Liver (tissue), 9 donors: ENCODE data around the gene ARHGAP40. TPM values are rescaled to one million over a fixed set of nuclear protein-coding genes. Genes with fewer than 3 reads are reported as not detected.
"Not testable (repeated sequence)": the region's sequence is repeated elsewhere in the genome, so short reads cannot be mapped to it uniquely, and the experiment has no call there.

Experiments used
- DNase-seq: peaks from one replicate; pipeline ENCODE4 v3.0.0-alpha.2; 2017; ENCODE audit warnings: low spot score
- H3K27ac ChIP-seq, 2 donors: one replicate each; pipeline ENCODE4 v1.7.0; 2013; ENCODE audit warnings: inconsistent platforms in 2 of 2, low read length in 2 of 2, control low read depth in 1 of 2, low read depth in 1 of 2, mild to moderate bottlenecking in 1 of 2
- H3K27me3 ChIP-seq, 4 donors: one replicate each; pipeline versions ENCODE4 v1.6.1 to v1.7.0; 2013; ENCODE audit warnings: low read length in 3 of 4, inconsistent platforms in 1 of 4, mild to moderate bottlenecking in 1 of 4, moderate library complexity in 1 of 4; ENCODE audit not compliant: control insufficient read depth in 4 of 4, insufficient read depth in 4 of 4
- H3K36me3 ChIP-seq, 4 donors: one replicate each; pipeline versions ENCODE4 v1.6.1 to v1.7.0; 2013; ENCODE audit warnings: low read length in 3 of 4, mild to moderate bottlenecking in 3 of 4, low read depth in 1 of 4, moderate library complexity in 1 of 4; ENCODE audit not compliant: control insufficient read depth in 4 of 4, insufficient read depth in 3 of 4
- H3K4me1 ChIP-seq, 4 donors: one replicate each; pipeline versions ENCODE4 v1.6.1 to v1.7.0; 2013; ENCODE audit warnings: low read length in 3 of 4, mild to moderate bottlenecking in 3 of 4, moderate library complexity in 1 of 4; ENCODE audit not compliant: control insufficient read depth in 4 of 4, insufficient read depth in 4 of 4
- H3K4me3 ChIP-seq, 3 donors: one replicate each; pipeline versions ENCODE4 v1.6.1 to v1.7.0; 2013; ENCODE audit warnings: low read length in 3 of 3, control low read depth in 1 of 3, low read depth in 1 of 3, mild to moderate bottlenecking in 1 of 3
- H3K9ac ChIP-seq, 2 donors: one replicate each; pipeline ENCODE4 v1.7.0; 2013; ENCODE audit warnings: low read length in 2 of 2, mild to moderate bottlenecking in 2 of 2, moderate library complexity in 2 of 2, control low read depth in 1 of 2, low read depth in 1 of 2
- H3K9me3 ChIP-seq, 4 donors: one replicate each; pipeline versions ENCODE4 v1.6.1 to v1.7.0; 2013; ENCODE audit warnings: low read length in 3 of 4; ENCODE audit not compliant: control insufficient read depth in 4 of 4
- GABPA ChIP-seq, 2 donors: IDR thresholded peaks in 1 of 2; conservative IDR thresholded peaks in 1 of 2; 2 replicates each; pipeline ENCODE4 v1.6.1; 2016; ENCODE audit warnings: antibody characterized with exemption in 2 of 2, mild to moderate bottlenecking in 1 of 2, moderate library complexity in 1 of 2
- HNF4A ChIP-seq, 2 donors: conservative IDR thresholded peaks; 2 replicates each; pipeline ENCODE4 v1.6.1; 2016; ENCODE audit warnings: antibody characterized with exemption in 2 of 2, mild to moderate bottlenecking in 2 of 2
- HNF4G ChIP-seq: IDR thresholded peaks from 2 replicates; pipeline ENCODE4 v1.6.1; 2016; ENCODE audit warnings: antibody characterized with exemption
- MAX ChIP-seq: IDR thresholded peaks from 2 replicates; pipeline ENCODE4 v1.6.1; 2016; ENCODE audit warnings: antibody characterized with exemption
- YY1 ChIP-seq: IDR thresholded peaks from 2 replicates; pipeline ENCODE4 v1.6.1; 2016; ENCODE audit warnings: antibody characterized with exemption, mild to moderate bottlenecking
- WGBS: extraction: QIAGEN DNeasy Blood & Tissue Kit; methylation state at CpG from one replicate; pipeline ENCODE4 v1.1.7; 2013; 5-methylcytosine and 5-hydroxymethylcytosine counted together
- polyA plus RNA-seq, 2 donors: library from polyadenylated mRNA; stranded (reverse) in 1 of 2; unstranded in 1 of 2; fragments of 200-250 nt in 1 of 2; fragments of >200 nt in 1 of 2; fragmentation: Nextera tagmentation in 1 of 2; extraction: Ambion mirVana in 1 of 2; gene quantifications; one replicate each; pipeline versions ENCODE4 v1.2.1 to v1.2.3, GENCODE V29; 2013 to 2015
- total RNA-seq, 2 donors: library from RNA; depleted of rRNA; stranded (reverse); fragments of >200 nt; gene quantifications; one replicate each; pipeline ENCODE4 v1.2.3, GENCODE V29; 2014
- TF ChIP-seq, protein P1 (sequence below): fragments of 150-350 bp; IDR thresholded peaks from 2 replicates; pipeline ENCODE4 v1.5.1; 2017; ENCODE audit warnings: improper control_type of control experiment, low read depth, low read length; ENCODE audit not compliant: missing input control
- TF ChIP-seq, protein P2 (sequence below): IDR thresholded peaks from 2 replicates; pipeline ENCODE4 v1.6.1; 2016; ENCODE audit warnings: antibody characterized with exemption
- donor health status: healthy.
- donor health status: healthy.
- donor health status: healthy.
- donor health status: healthy.
- donor health status: healthy.

The ARHGAP40 gene
- total and polyA plus RNA-seq, 4 donors, result 0.08 TPM; not detected in 3

DNA sequence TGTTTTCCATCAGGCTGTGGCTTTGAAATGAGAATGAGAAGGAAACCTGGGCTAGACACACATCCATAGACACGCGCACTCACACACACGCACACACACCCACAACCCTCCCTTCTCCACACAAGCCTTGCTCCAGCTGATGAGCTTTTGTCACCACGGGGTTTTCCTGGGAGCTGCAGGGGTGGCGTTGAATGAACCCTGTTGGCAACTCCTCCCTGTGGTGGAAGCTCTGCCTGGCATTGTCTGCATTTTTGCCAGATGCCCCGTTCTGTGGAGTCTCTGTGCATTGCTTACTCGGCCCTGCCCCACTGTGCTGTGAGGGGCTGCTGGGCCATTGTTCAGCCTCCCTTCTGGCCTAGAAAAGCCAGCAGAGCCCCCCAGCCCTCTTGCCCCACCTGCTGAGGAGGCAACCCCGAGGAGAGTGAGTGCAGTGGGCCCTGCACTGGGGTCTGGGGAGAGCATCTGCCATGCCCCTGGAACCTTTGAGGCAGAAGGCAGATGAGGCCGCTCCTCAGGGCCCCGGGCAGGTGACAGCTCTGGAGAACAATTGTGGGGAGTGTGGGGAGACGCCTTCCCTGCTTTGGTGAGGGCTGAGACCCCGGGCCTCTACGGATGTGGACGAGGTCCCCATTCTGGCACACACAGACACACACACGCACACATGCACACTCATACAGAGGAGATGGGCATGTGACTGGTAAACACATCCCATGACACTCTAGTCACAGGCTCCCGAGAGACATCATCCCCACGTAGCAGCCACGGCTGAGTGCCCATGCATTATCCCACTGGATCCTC is 10.7 kb upstream of the ARHGAP40 start (continued):
- TF ChIP-seq, protein P1, sequence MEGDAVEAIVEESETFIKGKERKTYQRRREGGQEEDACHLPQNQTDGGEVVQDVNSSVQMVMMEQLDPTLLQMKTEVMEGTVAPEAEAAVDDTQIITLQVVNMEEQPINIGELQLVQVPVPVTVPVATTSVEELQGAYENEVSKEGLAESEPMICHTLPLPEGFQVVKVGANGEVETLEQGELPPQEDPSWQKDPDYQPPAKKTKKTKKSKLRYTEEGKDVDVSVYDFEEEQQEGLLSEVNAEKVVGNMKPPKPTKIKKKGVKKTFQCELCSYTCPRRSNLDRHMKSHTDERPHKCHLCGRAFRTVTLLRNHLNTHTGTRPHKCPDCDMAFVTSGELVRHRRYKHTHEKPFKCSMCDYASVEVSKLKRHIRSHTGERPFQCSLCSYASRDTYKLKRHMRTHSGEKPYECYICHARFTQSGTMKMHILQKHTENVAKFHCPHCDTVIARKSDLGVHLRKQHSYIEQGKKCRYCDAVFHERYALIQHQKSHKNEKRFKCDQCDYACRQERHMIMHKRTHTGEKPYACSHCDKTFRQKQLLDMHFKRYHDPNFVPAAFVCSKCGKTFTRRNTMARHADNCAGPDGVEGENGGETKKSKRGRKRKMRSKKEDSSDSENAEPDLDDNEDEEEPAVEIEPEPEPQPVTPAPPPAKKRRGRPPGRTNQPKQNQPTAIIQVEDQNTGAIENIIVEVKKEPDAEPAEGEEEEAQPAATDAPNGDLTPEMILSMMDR, result no peak
- TF ChIP-seq MAX (no peak), YY1 (no peak), HNF4G (no peak), GABPA (IDR thresholded peaks at IDR 0.05 in 1 of 2, conservative IDR thresholded peaks at IDR 0.05 in 1 of 2) (no peak)
- TF ChIP-seq, protein P2, sequence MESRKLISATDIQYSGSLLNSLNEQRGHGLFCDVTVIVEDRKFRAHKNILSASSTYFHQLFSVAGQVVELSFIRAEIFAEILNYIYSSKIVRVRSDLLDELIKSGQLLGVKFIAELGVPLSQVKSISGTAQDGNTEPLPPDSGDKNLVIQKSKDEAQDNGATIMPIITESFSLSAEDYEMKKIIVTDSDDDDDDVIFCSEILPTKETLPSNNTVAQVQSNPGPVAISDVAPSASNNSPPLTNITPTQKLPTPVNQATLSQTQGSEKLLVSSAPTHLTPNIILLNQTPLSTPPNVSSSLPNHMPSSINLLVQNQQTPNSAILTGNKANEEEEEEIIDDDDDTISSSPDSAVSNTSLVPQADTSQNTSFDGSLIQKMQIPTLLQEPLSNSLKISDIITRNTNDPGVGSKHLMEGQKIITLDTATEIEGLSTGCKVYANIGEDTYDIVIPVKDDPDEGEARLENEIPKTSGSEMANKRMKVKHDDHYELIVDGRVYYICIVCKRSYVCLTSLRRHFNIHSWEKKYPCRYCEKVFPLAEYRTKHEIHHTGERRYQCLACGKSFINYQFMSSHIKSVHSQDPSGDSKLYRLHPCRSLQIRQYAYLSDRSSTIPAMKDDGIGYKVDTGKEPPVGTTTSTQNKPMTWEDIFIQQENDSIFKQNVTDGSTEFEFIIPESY, result no peak

GRCh38 chr20:38591474-38592410 is 9.9 kb upstream of the ARHGAP40 start:
- peak; percentile 66 for DNase-seq
- Histone ChIP-seq H3K27ac (no peak overlapping the region), H3K27me3 (no peaks in the 10 kb centered on the region)

GRCh38 chr20:38592411-38592790 is 9.2 kb upstream of the ARHGAP40 start:
- not testable (repeated sequence) for H3K9ac ChIP-seq, DNase-seq, H3K36me3 ChIP-seq, H3K4me1 ChIP-seq, H3K27me3 ChIP-seq, H3K27ac ChIP-seq, H3K4me3 ChIP-seq, H3K9me3 ChIP-seq
- 84% methylated on average over 3 of the region's 3 CpGs for WGBS

More at GRCh38 chr20:38591474-38592410, 9.9 kb upstream of the ARHGAP40 start:
- H3K9ac ChIP-seq, result no peak overlapping the region
- no peak overlapping the region for H3K4me3 ChIP-seq
- H3K36me3 ChIP-seq, result no peaks in the 10 kb centered on the region
- WGBS, result 90% methylated on average over 21 of the region's 21 CpGs
- H3K9me3 ChIP-seq, result no peaks in the 10 kb centered on the region
- H3K4me1 ChIP-seq, result no peaks in the 10 kb centered on the region
- no peak for TF ChIP-seq HNF4A (conservative IDR thresholded peaks at IDR 0.05)

- 86% methylated on average over 12 of the region's 12 CpGs for WGBS
These were observed 7.3 kb upstream of the ARHGAP40 start for GRCh38 chr20:38594281-38594680.

DNA sequence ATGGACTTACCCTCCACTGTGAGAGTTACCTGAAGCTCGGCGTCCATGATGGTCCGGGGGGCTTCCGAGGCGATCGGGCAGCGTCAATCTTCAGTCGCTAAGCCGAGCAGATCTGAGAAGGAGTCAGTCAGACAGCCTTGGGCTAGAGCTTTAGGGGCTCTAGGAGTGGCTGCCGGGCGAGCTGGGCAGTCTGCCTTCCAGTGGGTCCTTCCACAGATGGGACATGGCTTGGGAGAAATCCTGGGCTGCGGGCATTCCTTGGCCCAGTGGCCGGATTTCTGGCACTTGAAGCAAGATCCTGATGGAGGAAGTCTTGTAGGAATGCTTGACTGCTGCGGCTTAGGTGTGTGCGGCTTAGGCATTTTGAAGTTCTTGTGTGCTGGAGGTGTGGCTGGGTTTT is 5.7 kb upstream of the ARHGAP40 start:
- not testable (repeated sequence) for H3K27ac ChIP-seq, H3K9ac ChIP-seq, H3K4me1 ChIP-seq, DNase-seq, H3K9me3 ChIP-seq, H3K4me3 ChIP-seq, H3K36me3 ChIP-seq, H3K27me3 ChIP-seq
- 88% methylated on average over 15 of the region's 15 CpGs for WGBS

More at GRCh38 chr20:38594281-38594680, 7.3 kb upstream of the ARHGAP40 start:
- H3K9me3 ChIP-seq, H3K36me3 ChIP-seq, H3K4me3 ChIP-seq, DNase-seq, H3K9ac ChIP-seq, H3K27ac ChIP-seq, H3K4me1 ChIP-seq, H3K27me3 ChIP-seq: not testable (repeated sequence)
